IMR-90 (cell line): ENCODE measurements around the gene SERPINA12.

Experiments used
- MAZ ChIP-seq: IDR thresholded peaks from 2 replicates; pipeline ENCODE4 v1.6.1; 2012; ENCODE audit warnings: low read depth, mild to moderate bottlenecking, low read length, improper control_type of control experiment, moderate library complexity, borderline replicate concordance
- POLR2A ChIP-seq: IDR thresholded peaks from 2 replicates; pipeline ENCODE4 v1.6.1; 2012; ENCODE audit warnings: mild to moderate bottlenecking, low read depth, low read length
- RFX5 ChIP-seq: IDR thresholded peaks from 2 replicates; pipeline ENCODE4 v1.8.0; 2012; ENCODE audit warnings: low read depth, mild to moderate bottlenecking, low read length, moderate library complexity
- TF ChIP-seq, protein P1 (sequence below): conservative IDR thresholded peaks from 2 replicates; pipeline ENCODE4 v1.5.1; 2012; ENCODE audit warnings: mild to moderate bottlenecking, low read depth, low read length, improper control_type of control experiment

DNA sequence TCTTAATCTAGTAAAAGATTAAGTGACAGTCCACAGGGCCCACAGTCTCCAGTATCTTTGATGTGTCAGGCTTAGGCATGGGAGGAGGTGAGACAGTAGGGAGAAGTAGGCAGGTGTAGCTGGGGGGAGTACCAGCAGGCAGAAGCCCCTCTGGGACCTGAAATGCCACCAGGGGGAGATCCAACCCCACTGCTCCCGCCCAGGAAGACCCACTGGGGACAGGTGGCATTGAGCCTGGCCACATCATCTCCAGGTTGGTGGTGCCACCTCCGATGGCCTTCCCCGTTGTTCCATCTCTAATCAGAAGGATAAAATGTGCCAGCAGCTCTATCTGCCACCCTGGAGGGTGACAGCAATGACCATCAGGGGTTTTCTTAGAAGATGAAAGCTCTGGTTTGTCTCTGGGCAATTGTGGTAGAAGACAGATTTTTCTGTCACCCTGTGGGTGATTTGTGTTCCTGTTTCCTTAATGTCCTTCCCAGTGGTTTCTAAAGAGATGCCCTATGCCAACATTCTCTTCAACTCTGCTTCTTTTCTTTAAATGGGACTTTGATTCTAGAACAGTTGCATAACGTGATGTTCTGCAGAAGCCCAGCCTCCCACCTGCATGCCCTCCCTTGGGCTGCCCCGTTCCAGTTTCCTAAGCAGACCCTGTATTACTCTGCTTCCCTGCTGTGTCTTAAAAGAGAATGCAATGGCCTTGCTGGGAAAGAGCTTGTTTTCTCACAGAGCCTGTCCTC lies 12.3 kb upstream of the SERPINA12 start:
- TF ChIP-seq, protein P1, sequence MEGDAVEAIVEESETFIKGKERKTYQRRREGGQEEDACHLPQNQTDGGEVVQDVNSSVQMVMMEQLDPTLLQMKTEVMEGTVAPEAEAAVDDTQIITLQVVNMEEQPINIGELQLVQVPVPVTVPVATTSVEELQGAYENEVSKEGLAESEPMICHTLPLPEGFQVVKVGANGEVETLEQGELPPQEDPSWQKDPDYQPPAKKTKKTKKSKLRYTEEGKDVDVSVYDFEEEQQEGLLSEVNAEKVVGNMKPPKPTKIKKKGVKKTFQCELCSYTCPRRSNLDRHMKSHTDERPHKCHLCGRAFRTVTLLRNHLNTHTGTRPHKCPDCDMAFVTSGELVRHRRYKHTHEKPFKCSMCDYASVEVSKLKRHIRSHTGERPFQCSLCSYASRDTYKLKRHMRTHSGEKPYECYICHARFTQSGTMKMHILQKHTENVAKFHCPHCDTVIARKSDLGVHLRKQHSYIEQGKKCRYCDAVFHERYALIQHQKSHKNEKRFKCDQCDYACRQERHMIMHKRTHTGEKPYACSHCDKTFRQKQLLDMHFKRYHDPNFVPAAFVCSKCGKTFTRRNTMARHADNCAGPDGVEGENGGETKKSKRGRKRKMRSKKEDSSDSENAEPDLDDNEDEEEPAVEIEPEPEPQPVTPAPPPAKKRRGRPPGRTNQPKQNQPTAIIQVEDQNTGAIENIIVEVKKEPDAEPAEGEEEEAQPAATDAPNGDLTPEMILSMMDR: no peak
- TF ChIP-seq POLR2A (no peak), MAZ (no peak), RFX5 (no peak)
